SK-N-SH (cell line): ENCODE data around the gene PRR15L. TPM values are rescaled to one million over a fixed set of nuclear protein-coding genes. Genes with fewer than 3 reads are reported as not detected.

ENCODE experiments used
- CTCF ChIA-PET: fragments of 300-600, 350-600 bp; formaldehyde crosslinking; extraction: SDS; loops from one replicate; lab custom pipeline; 2021; lab: Yijun Ruan, JAX
- POLR2A ChIA-PET: fragments of 350-600 bp; sonication (Branson Sonifier 250); formaldehyde crosslinking; extraction: SDS; loops from one replicate; lab custom pipeline; 2020; ENCODE audit warnings: antibody characterized with exemption, inconsistent platforms; lab: Yijun Ruan, JAX
- DNase-seq: peaks from one replicate; pipeline ENCODE4 v3.0.0; 2012
- H2AFZ ChIP-seq: fragments of 200-600 bp; sonication (generic); 2 replicates; pipeline ENCODE4 v1.8.1; 2016; ENCODE audit warnings: antibody characterized with exemption, mild to moderate bottlenecking, low read depth
- H3F3A ChIP-seq: fragments of 200-600 bp; sonication (generic); replicated peaks from 2 replicates; pipeline ENCODE3; 2016; ENCODE audit warnings: antibody characterized with exemption, mild to moderate bottlenecking; ENCODE audit not compliant: insufficient read depth
- H3K27ac ChIP-seq, 2 experiments: fragments of 200-500 bp in 1 of 2; fragments of 200-600 bp in 1 of 2; sonication (Bioruptor generic) in 1 of 2; sonication (generic), shearing (Covaris generic) in 1 of 2; 2 replicates each; pipeline versions ENCODE4 v1.5.1 to v1.6.1; 2014 to 2016; ENCODE audit warnings: low read depth in 2 of 2, inconsistent platforms in 1 of 2, low read length in 1 of 2, mild to moderate bottlenecking in 1 of 2, mixed read lengths in 1 of 2
- H3K27me3 ChIP-seq: fragments of 200-600 bp; sonication (generic), shearing (Covaris generic); 2 replicates; pipeline ENCODE4 v1.6.1; 2016; ENCODE audit warnings: mixed run types; ENCODE audit not compliant: insufficient read depth
- H3K36me3 ChIP-seq, 2 experiments: fragments of 200-500 bp in 1 of 2; fragments of 200-600 bp in 1 of 2; sonication (Bioruptor generic) in 1 of 2; sonication (generic) in 1 of 2; replicated peaks in 1 of 2; 2 replicates each; pipeline versions ENCODE3 to v1.5.1; 2014 to 2016; ENCODE audit warnings: low read length in 1 of 2, mild to moderate bottlenecking in 1 of 2; ENCODE audit not compliant: insufficient read depth in 2 of 2, control insufficient read depth in 1 of 2
- H3K4me1 ChIP-seq, 2 experiments: fragments of 200-500 bp in 1 of 2; fragments of 200-600 bp in 1 of 2; sonication (Bioruptor generic) in 1 of 2; sonication (generic), shearing (Covaris generic) in 1 of 2; 2 replicates each; pipeline versions ENCODE4 v1.5.1 to v1.6.1; 2014 to 2016; ENCODE audit warnings: low read depth in 1 of 2, low read length in 1 of 2, mixed run types in 1 of 2; ENCODE audit not compliant: insufficient read depth in 2 of 2, control insufficient read depth in 1 of 2
- H3K4me2 ChIP-seq: fragments of 200-600 bp; sonication (generic), shearing (Covaris generic); 2 replicates; pipeline ENCODE4 v1.6.1; 2017; ENCODE audit warnings: mixed run types
- H3K4me3 ChIP-seq, 2 experiments: fragments of 200-500 bp in 1 of 2; fragments of 200-600 bp in 1 of 2; sonication (Bioruptor generic) in 1 of 2; sonication (generic), shearing (Covaris generic) in 1 of 2; 2 replicates each; pipeline versions ENCODE4 v1.5.1 to v1.8.1; 2014 to 2016; ENCODE audit warnings: low read depth in 2 of 2, inconsistent platforms in 1 of 2, low read length in 1 of 2, mild to moderate bottlenecking in 1 of 2, mixed read lengths in 1 of 2, moderate library complexity in 1 of 2
- H3K79me2 ChIP-seq: fragments of 200-600 bp; sonication (generic); 2 replicates; pipeline ENCODE4 v1.8.1; 2017; ENCODE audit warnings: mild to moderate bottlenecking; ENCODE audit not compliant: insufficient read depth
- H3K9ac ChIP-seq: fragments of 200-600 bp; sonication (generic); 2 replicates; pipeline ENCODE4 v1.6.1; 2017; ENCODE audit warnings: mixed run types
- H3K9me2 ChIP-seq: fragments of 200-600 bp; sonication (generic); 2 replicates; pipeline ENCODE4 v1.6.1; 2017; ENCODE audit warnings: mixed run types
- H3K9me3 ChIP-seq: fragments of 200-600 bp; sonication (generic); 2 replicates; pipeline ENCODE4 v1.6.1; 2017; ENCODE audit warnings: mixed run types, mild to moderate bottlenecking, moderate library complexity
- H4K20me1 ChIP-seq: fragments of 200-600 bp; sonication (generic); 2 replicates; pipeline ENCODE4 v1.6.1; 2017; ENCODE audit warnings: mild to moderate bottlenecking, mixed run types; ENCODE audit not compliant: insufficient read depth
- CTCF ChIP-seq: fragments of 200-600 bp; sonication (generic); IDR thresholded peaks from 2 replicates; pipeline ENCODE4 v1.6.1; 2017; ENCODE audit warnings: antibody characterized with exemption, mild to moderate bottlenecking, moderate library complexity
- EZH2phosphoT487 ChIP-seq: fragments of 200-600 bp; sonication (generic); IDR thresholded peaks from 2 replicates; pipeline ENCODE4 v1.6.1; 2017; ENCODE audit warnings: low read depth, mixed run types, mild to moderate bottlenecking, antibody characterized with exemption, moderate library complexity, borderline replicate concordance
- GATA2 ChIP-seq: sonication (generic); formaldehyde crosslinking; IDR thresholded peaks from 2 replicates; pipeline ENCODE4 v1.5.0; 2020; ENCODE audit warnings: mild to moderate bottlenecking, missing genetic modification reagents
- JUND ChIP-seq: IDR thresholded peaks from 2 replicates; pipeline ENCODE4 v1.4.0; 2012
- MAX ChIP-seq: IDR thresholded peaks from 2 replicates; pipeline ENCODE4 v1.4.0; 2012; ENCODE audit warnings: low read depth
- MEF2A ChIP-seq: IDR thresholded peaks from 2 replicates; pipeline ENCODE4 v1.4.0; 2012; ENCODE audit warnings: low read depth, borderline replicate concordance
- NFIC ChIP-seq: IDR thresholded peaks from 2 replicates; pipeline ENCODE4 v1.4.0; 2012; ENCODE audit warnings: borderline replicate concordance
- POLR2AphosphoS5 ChIP-seq: IDR thresholded peaks from 2 replicates; pipeline ENCODE4 v1.6.1; 2012; ENCODE audit warnings: low read depth, low read length
- RCOR1 ChIP-seq: fragments of 150-350 bp; IDR thresholded peaks from 2 replicates; pipeline ENCODE4 v1.6.1; 2017; ENCODE audit warnings: antibody characterized with exemption, low read length
- RFX5 ChIP-seq: IDR thresholded peaks from 2 replicates; pipeline ENCODE4 v1.6.1; 2012; ENCODE audit warnings: mild to moderate bottlenecking, improper control_type of control experiment, low read length
- SIN3A ChIP-seq: IDR thresholded peaks from 2 replicates; pipeline ENCODE4 v1.6.1; 2012; ENCODE audit warnings: low read depth, mild to moderate bottlenecking, low read length, moderate library complexity, borderline replicate concordance
- TCF12 ChIP-seq: IDR thresholded peaks from 2 replicates; pipeline ENCODE4 v1.4.0; 2012
- WGBS: methylation state at CpG from one replicate; pipeline ENCODE4 v1.1.6; 2017; ENCODE audit warnings: low lambda C conversion rate; 5-methylcytosine and 5-hydroxymethylcytosine counted together
- polyA plus RNA-seq, 3 experiments: library from polyadenylated mRNA; depleted of rRNA; stranded (reverse); fragments of >200 nt; gene quantifications; 2 replicates each; pipeline ENCODE4 v1.2.3, GENCODE V29; 2012
- TF ChIP-seq, protein P1 (sequence below): IDR thresholded peaks from 2 replicates; pipeline ENCODE4; 2012
- TF ChIP-seq, protein P2 (sequence below): IDR thresholded peaks from 2 replicates; pipeline ENCODE4 v1.6.1; 2012; ENCODE audit warnings: mild to moderate bottlenecking, low read depth, low read length, moderate library complexity

PRR15L gene
- polyA plus RNA-seq, 1 of the 3 experiments (the other 2 are of a cell fraction): not detected

DNA sequence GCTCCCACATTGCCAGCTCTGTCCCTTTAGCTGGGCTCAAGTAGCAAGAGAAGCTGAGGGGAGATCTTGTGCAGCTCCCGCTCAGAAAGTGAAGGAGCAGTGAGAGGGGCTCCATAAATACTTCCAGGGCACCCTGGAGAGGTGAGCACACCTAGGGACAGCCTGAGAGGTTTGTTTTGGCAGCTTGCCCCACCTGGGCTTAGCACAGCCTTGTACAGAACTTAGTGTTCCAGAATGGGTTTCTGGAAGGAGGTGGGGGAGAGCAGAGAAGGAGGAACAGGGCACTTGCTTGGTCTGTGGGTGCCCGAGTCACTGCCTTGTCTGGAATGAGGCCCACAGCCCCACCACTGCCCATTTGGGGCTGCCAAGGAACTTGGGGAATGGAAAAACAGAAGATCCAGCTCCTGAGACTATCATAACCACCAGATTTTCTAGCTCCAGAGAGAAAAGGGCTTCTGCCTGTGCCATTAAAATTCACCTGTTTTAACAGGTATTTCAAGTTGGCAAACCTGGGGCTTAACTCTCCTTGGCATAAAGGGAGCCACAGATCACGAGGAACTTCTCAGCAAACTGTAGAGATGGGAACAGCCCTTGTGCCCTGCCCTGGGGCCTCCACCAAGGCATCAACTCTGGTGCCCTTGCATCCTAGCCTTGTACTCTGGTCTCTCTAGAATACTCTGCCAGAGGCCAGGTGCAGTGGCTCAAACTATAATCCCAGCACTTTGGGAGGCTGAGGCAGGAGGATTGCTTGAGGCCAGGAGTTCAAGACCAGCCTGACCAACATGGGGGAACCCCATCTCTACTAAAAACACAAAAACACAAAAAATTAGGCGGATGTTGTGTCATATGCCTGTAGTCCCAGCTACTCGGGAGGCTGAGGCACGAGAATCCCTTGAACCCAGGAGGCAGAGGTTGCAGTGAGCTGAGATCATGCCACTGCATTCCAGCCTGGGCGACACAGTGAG, 1.9 kb downstream of the PRR15L start:
- Histone ChIP-seq H3K36me3 (no peaks in the 10 kb centered on the region), H3K4me1 (peaks cover 0 to 10% of the 10 kb centered on the region in 2 experiments; a peak in 3 of 4 replicates), H3K79me2 (no peaks in the 10 kb centered on the region), H4K20me1 (no peaks in the 10 kb centered on the region), H3K4me2 (no peak overlapping the region), H3K9me3 (no peaks in the 10 kb centered on the region), H2AFZ (no peak overlapping the region), H3K27me3 (no peaks in the 10 kb centered on the region), H3K9ac (no peak overlapping the region), H3K9me2 (no peaks in the 10 kb centered on the region), H3F3A (no peaks in the 10 kb centered on the region), H3K27ac (no peak overlapping the region), H3K4me3 (no peak overlapping the region)
- ChIA-PET POLR2A (interaction anchor here (0.6 to 0.7 kb wide), 2 partner anchors 9 to 15 kb away, joined by 3 to 4 read pairs; no protein-coding TSS in a partner anchor), CTCF (interaction anchor here (0.7 to 41.6 kb wide), 9 partner anchors 1 to 923 kb away, joined by 3 to 1216 read pairs (median 5); partner anchors contain the start of genes CDK5RAP3, LRRC46, MRPL10 and PNPO)
- no peak for DNase-seq
- TF ChIP-seq CTCF (no peak), RCOR1 (no peak), EZH2phosphoT487 (no peak), RFX5 (no peak), SIN3A (no peak), MEF2A (no peak), MAX (no peak)
- TF ChIP-seq, protein P1, sequence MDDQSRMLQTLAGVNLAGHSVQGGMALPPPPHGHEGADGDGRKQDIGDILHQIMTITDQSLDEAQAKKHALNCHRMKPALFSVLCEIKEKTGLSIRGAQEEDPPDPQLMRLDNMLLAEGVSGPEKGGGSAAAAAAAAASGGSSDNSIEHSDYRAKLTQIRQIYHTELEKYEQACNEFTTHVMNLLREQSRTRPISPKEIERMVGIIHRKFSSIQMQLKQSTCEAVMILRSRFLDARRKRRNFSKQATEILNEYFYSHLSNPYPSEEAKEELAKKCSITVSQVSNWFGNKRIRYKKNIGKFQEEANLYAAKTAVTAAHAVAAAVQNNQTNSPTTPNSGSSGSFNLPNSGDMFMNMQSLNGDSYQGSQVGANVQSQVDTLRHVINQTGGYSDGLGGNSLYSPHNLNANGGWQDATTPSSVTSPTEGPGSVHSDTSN: no peak
- TF ChIP-seq, all 33 proteins: peak for 0
- 88% methylated on average over 7 of the region's 7 CpGs for WGBS

GRCh38 chr17:47953909-47954308, 3.8 kb downstream of the PRR15L start:
- H3K79me2 ChIP-seq: no peaks in the 10 kb centered on the region
- H3K4me2 ChIP-seq: no peak overlapping the region
- peaks cover 10 to 15% of the 10 kb centered on the region in 2 experiments for H3K4me1 ChIP-seq
- H3K4me3 ChIP-seq: no peak overlapping the region
- H3K36me3 ChIP-seq: peaks cover 0 to 2% of the 10 kb centered on the region in 2 experiments
- no peak for DNase-seq
- no peaks in the 10 kb centered on the region for H3K9me3 ChIP-seq
- H4K20me1 ChIP-seq: no peaks in the 10 kb centered on the region
- no peak overlapping the region for H3K27ac ChIP-seq
- no peaks in the 10 kb centered on the region for H3K27me3 ChIP-seq
- no peak overlapping the region for H3K9ac ChIP-seq
- POLR2A ChIA-PET: interaction anchor here (1.4 kb wide), 1 partner anchor 12 kb away, joined by 5 read pairs; no protein-coding TSS in a partner anchor
- no peak overlapping the region for H2AFZ ChIP-seq
- TF ChIP-seq JUND (no peak), GATA2 (CRISPR knock-in tag) (no peak), TCF12 (no peak), NFIC (no peak), POLR2AphosphoS5 (no peak), RFX5 (no peak)
- TF ChIP-seq, protein P2, sequence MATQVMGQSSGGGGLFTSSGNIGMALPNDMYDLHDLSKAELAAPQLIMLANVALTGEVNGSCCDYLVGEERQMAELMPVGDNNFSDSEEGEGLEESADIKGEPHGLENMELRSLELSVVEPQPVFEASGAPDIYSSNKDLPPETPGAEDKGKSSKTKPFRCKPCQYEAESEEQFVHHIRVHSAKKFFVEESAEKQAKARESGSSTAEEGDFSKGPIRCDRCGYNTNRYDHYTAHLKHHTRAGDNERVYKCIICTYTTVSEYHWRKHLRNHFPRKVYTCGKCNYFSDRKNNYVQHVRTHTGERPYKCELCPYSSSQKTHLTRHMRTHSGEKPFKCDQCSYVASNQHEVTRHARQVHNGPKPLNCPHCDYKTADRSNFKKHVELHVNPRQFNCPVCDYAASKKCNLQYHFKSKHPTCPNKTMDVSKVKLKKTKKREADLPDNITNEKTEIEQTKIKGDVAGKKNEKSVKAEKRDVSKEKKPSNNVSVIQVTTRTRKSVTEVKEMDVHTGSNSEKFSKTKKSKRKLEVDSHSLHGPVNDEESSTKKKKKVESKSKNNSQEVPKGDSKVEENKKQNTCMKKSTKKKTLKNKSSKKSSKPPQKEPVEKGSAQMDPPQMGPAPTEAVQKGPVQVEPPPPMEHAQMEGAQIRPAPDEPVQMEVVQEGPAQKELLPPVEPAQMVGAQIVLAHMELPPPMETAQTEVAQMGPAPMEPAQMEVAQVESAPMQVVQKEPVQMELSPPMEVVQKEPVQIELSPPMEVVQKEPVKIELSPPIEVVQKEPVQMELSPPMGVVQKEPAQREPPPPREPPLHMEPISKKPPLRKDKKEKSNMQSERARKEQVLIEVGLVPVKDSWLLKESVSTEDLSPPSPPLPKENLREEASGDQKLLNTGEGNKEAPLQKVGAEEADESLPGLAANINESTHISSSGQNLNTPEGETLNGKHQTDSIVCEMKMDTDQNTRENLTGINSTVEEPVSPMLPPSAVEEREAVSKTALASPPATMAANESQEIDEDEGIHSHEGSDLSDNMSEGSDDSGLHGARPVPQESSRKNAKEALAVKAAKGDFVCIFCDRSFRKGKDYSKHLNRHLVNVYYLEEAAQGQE: no peak
- H3K9me2 ChIP-seq: no peaks in the 10 kb centered on the region
- peaks cover 2% of the 10 kb centered on the region for H3F3A ChIP-seq
- CTCF ChIA-PET: interaction anchor here (0.9 to 41.6 kb wide), 7 partner anchors 3 to 113 kb away, joined by 3 to 1216 read pairs (median 4); partner anchors contain the start of genes CDK5RAP3, PNPO, PRR15L and SCRN2
